Astrocyte of the cerebellum (primary cell): ENCODE results near the gene SLC7A1.

Experiments used
- DNase-seq: peaks from one replicate; pipeline ENCODE4 v3.0.0-alpha.2; 2011; ENCODE audit warnings: low read depth
- H3K4me3 ChIP-seq: 2 replicates; pipeline ENCODE4 v1.5.1; 2011; ENCODE audit warnings: mild to moderate bottlenecking, low read depth, low read length, moderate library complexity
- in situ Hi-C: cut with HindIII; loops from 2 replicates; pipeline ENCODE4 v1.10.0; 2017; ENCODE audit warnings: low sequenced_read_pairs
- TF ChIP-seq, protein P1 (sequence below): IDR thresholded peaks from 2 replicates; pipeline ENCODE4 v1.5.1; 2012; ENCODE audit warnings: low read length, low read depth, moderate library complexity, mild to moderate bottlenecking; ENCODE audit errors: missing control alignments

The SLC7A1 gene

DNA sequence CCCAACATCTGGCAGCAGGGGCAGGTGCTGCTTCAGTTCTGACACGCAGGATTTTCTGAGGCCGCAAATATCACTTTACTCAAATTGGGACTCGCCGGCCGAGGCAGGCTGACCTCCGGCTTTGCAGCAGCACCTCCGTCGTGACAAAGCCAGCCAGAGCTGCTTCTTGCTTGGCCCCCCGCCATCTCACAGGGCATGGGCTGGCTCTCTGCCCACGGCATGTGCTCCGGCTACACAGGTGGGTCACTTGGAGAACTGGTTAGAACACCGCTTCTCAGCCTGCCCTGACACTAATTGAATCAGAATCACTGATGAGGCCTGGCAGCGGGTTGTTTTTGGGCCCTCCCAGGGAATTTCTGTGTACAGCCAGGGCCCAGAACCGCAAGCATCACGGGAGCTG lies 112.3 kb downstream of the SLC7A1 start:
- no peak for DNase-seq
- H3K4me3 ChIP-seq: no peak overlapping the region
- TF ChIP-seq, protein P1, sequence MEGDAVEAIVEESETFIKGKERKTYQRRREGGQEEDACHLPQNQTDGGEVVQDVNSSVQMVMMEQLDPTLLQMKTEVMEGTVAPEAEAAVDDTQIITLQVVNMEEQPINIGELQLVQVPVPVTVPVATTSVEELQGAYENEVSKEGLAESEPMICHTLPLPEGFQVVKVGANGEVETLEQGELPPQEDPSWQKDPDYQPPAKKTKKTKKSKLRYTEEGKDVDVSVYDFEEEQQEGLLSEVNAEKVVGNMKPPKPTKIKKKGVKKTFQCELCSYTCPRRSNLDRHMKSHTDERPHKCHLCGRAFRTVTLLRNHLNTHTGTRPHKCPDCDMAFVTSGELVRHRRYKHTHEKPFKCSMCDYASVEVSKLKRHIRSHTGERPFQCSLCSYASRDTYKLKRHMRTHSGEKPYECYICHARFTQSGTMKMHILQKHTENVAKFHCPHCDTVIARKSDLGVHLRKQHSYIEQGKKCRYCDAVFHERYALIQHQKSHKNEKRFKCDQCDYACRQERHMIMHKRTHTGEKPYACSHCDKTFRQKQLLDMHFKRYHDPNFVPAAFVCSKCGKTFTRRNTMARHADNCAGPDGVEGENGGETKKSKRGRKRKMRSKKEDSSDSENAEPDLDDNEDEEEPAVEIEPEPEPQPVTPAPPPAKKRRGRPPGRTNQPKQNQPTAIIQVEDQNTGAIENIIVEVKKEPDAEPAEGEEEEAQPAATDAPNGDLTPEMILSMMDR: no peak
- in situ Hi-C loops: no loop called here

- in situ Hi-C loops: no loop called here
- TF ChIP-seq, protein P1: no peak
- no peak overlapping the region for H3K4me3 ChIP-seq
- DNase-seq: no peak
Measured at GRCh38 chr13:29482504-29482903, 113.0 kb downstream of the SLC7A1 start.

GRCh38 chr13:29481603-29482002 lies 113.9 kb downstream of the SLC7A1 start:
- in situ Hi-C loops: no loop called here
- DNase-seq: no peak
- H3K4me3 ChIP-seq: no peak overlapping the region
- TF ChIP-seq, protein P1: no peak

GRCh38 chr13:29480893-29481525 lies 114.5 kb downstream of the SLC7A1 start:
- H3K4me3 ChIP-seq: no peak overlapping the region
- TF ChIP-seq, protein P1: no peak
- DNase-seq: no peak
- in situ Hi-C loops: no loop called here

DNA sequence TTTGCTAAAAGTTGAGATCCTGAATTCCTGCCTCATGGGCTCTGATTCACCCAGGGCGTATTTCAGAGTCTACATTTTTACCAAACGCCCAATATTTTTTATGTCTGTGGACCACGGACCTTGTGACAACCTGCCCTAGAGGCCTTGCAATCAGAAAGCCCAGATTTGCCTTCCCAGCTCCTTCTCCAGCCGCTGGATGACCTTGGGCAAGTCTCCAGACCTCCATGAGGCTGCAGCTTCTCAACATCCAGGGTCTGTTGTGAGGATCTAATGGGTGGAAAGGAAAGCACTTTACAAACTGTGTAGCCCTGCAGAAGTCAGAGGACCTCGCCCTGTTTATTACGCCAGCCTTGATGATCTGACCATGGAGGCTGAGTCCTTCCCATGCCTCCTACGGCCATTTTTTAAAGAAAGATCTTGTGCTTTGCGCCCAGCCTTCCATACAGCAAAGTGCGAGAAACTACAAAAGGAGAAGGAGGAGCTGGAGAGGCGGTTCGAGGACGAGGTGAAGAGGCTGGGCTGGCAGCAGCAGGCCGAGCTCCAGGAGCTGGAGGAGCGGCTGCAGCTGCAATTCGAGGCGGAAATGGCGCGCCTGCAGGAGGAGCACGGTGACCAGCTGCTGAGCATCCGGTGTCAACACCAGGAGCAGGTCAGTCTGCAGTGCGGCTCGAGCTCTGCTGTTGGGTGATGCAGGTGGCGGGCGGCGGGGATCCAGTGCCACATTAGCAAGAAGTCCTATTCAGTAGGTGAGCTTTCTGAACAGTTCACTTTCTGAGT lies 115.6 kb downstream of the SLC7A1 start:
- TF ChIP-seq, protein P1: no peak
- no peak for DNase-seq
- in situ Hi-C loops: no loop called here
- H3K4me3 ChIP-seq: no peak overlapping the region

GRCh38 chr13:29476046-29476445 lies 119.4 kb downstream of the SLC7A1 start:
- DNase-seq: no peak
- no peak overlapping the region for H3K4me3 ChIP-seq
- in situ Hi-C loops: no loop called here
- TF ChIP-seq, protein P1: no peak
